ENCODE data around the gene ANTXRL. TPM values are rescaled to one million over a fixed set of nuclear protein-coding genes. Genes with fewer than 3 reads are reported as not detected.

ANTXRL gene
- total RNA-seq, 1 donor from 2014 or later = not detected

DNA sequence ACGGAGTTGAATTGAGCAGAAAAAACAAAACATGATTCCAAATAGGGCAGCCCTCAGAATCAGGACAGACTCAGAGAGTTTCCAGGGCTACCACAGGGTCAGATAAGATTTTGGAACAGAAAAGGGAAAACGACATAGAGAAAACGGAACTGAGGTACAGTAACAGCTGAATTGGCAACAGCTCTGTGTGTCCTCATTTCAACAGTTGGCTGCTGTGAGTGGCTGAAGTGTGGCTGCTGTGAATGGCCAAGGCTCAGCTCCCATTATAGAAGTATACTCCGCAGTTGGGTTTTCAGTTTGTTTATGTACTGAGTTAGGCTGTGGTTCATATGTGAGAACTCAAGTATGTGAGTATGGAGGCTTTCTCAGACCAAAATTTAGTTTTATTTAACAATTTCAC is 32.0 kb downstream of the ANTXRL start:
- no peaks in the 10 kb centered on the region for H3K9me3 ChIP-seq

GRCh38 chr10:46319389-46319788 is 32.6 kb downstream of the ANTXRL start:
- Histone ChIP-seq H3K4me1 (no peaks in the 10 kb centered on the region), H3K9me3 (no peaks in the 10 kb centered on the region), H3K27ac (no peak overlapping the region), H3K4me3 (no peak overlapping the region), H3K36me3 (no peaks in the 10 kb centered on the region), H3K27me3 (no peaks in the 10 kb centered on the region)
- no peak for DNase-seq (ENCODE audit: extremely low spot score in 2 of 2)
- TF ChIP-seq POLR2AphosphoS5 (IDR thresholded peaks at IDR 0.05; ENCODE audit: insufficient read depth in 1 of 2, low read depth in 1 of 2) = no peak
- TF ChIP-seq CTCF (IDR thresholded peaks at IDR 0.05) = no peak
- no peak for TF ChIP-seq POLR2A (IDR thresholded peaks at IDR 0.05)
- intact Hi-C loops (cut with DNase I) = no loop called here

More for the DNA sequence above, 32.0 kb downstream of the ANTXRL start:
- Histone ChIP-seq H3K36me3 (no peaks in the 10 kb centered on the region), H3K4me3 (no peak overlapping the region), H3K27me3 (no peaks in the 10 kb centered on the region), H3K4me1 (no peaks in the 10 kb centered on the region), H3K27ac (no peak overlapping the region)
- TF ChIP-seq CTCF (IDR thresholded peaks at IDR 0.05) = no peak
- DNase-seq (ENCODE audit: extremely low spot score in 2 of 2) = no peak
- intact Hi-C loops (cut with DNase I) = no loop called here

GRCh38 chr10:46321770-46322169 is 35.0 kb downstream of the ANTXRL start:
- Histone ChIP-seq H3K4me1 (no peaks in the 10 kb centered on the region), H3K9me3 (no peaks in the 10 kb centered on the region), H3K4me3 (no peak overlapping the region), H3K27ac (no peak overlapping the region), H3K36me3 (no peaks in the 10 kb centered on the region), H3K27me3 (no peaks in the 10 kb centered on the region)
- DNase-seq (ENCODE audit: extremely low spot score in 2 of 2) = no peak
- TF ChIP-seq CTCF (IDR thresholded peaks at IDR 0.05) (no peak), POLR2A (IDR thresholded peaks at IDR 0.05) (no peak), POLR2AphosphoS5 (IDR thresholded peaks at IDR 0.05; ENCODE audit: insufficient read depth in 1 of 2, low read depth in 1 of 2) (no peak)
- intact Hi-C loops (cut with DNase I) = no loop called here

DNA sequence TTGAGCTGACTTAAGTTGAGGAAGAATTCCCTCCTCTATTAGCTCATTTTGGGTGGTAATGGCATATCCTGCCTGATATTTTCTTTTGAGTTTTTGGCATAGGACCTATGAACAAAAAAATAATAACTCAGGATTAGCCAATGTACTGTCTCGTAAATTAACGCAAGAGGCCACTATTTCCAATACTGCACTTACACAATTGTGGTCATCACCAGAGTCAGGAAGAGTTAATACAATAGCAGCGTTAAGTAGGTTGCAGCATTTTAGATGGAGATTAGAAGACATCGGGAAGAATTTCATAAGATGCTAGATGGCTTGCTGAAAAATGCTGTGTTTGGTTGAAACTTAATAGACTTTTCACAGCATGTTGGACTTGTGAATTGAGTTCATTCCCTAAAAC is 36.4 kb downstream of the ANTXRL start:
- H3K9me3 ChIP-seq = no peaks in the 10 kb centered on the region
- no peak for DNase-seq (ENCODE audit: extremely low spot score in 2 of 2)
- no peak for TF ChIP-seq POLR2A (IDR thresholded peaks at IDR 0.05)
- no peak for TF ChIP-seq POLR2AphosphoS5 (IDR thresholded peaks at IDR 0.05; ENCODE audit: insufficient read depth in 1 of 2, low read depth in 1 of 2)
- no peak for TF ChIP-seq CTCF (IDR thresholded peaks at IDR 0.05)
- intact Hi-C loops (cut with DNase I) = no loop called here
- H3K4me1 ChIP-seq = no peaks in the 10 kb centered on the region
- no peak overlapping the region for H3K4me3 ChIP-seq
- H3K36me3 ChIP-seq = no peaks in the 10 kb centered on the region
- no peaks in the 10 kb centered on the region for H3K27me3 ChIP-seq
- H3K27ac ChIP-seq = no peak overlapping the region

DNA sequence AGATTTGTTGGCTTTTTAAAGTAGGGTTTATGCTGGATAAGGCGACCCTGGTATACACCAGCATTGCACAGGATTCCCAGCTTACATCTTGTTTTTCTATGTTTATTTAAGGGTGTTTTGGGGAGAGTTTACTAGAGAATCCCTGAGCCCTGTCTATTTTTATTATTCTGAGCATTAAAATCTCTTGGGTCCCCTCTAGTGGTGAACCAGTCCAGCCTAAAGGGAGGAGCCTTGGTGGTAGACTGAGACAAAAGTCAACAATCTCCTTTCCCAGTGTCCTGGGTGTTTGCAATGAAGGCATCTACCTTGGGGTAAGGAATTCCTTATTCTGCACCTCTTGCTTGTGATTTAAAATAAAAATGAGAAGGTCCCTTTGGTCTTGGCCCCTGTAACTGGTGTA is 38.2 kb downstream of the ANTXRL start:
- no peak for DNase-seq (ENCODE audit: extremely low spot score in 2 of 2)
- TF ChIP-seq POLR2AphosphoS5 (IDR thresholded peaks at IDR 0.05; ENCODE audit: insufficient read depth in 1 of 2, low read depth in 1 of 2) = no peak
- no peak for TF ChIP-seq CTCF (IDR thresholded peaks at IDR 0.05)
- TF ChIP-seq POLR2A (IDR thresholded peaks at IDR 0.05) = no peak
- no peaks in the 10 kb centered on the region for H3K27me3 ChIP-seq
- H3K9me3 ChIP-seq = no peaks in the 10 kb centered on the region
- intact Hi-C loops (cut with DNase I) = no loop called here
- no peak overlapping the region for H3K27ac ChIP-seq
- no peak overlapping the region for H3K4me3 ChIP-seq
- no peaks in the 10 kb centered on the region for H3K4me1 ChIP-seq
- no peaks in the 10 kb centered on the region for H3K36me3 ChIP-seq

All from vagina (tissue), 2 donors.